Retinal pigment epithelial cell (primary cell): Measurements from ENCODE around the gene BICRAL.
"Not testable (repeated sequence)": the region's sequence is repeated elsewhere in the genome, so short reads cannot be mapped to it uniquely, and the experiment has no call there.

Source experiments
- DNase-seq: peaks from one replicate; pipeline ENCODE4 v3.0.0-alpha.2; 2010; ENCODE audit warnings: low read depth
- H3K4me3 ChIP-seq: 2 replicates; pipeline ENCODE4 v1.5.1; 2011; ENCODE audit warnings: mild to moderate bottlenecking, low read length, control low read depth, moderate library complexity
- TF ChIP-seq, protein P1 (sequence below): conservative IDR thresholded peaks from 2 replicates; pipeline ENCODE4 v1.5.1; 2011; ENCODE audit warnings: low read depth, low read length, control low read depth, inconsistent platforms

Gene BICRAL

GRCh38 chr6:42796171-42796570 is 14.3 kb downstream of the BICRAL start:
- TF ChIP-seq, protein P1, sequence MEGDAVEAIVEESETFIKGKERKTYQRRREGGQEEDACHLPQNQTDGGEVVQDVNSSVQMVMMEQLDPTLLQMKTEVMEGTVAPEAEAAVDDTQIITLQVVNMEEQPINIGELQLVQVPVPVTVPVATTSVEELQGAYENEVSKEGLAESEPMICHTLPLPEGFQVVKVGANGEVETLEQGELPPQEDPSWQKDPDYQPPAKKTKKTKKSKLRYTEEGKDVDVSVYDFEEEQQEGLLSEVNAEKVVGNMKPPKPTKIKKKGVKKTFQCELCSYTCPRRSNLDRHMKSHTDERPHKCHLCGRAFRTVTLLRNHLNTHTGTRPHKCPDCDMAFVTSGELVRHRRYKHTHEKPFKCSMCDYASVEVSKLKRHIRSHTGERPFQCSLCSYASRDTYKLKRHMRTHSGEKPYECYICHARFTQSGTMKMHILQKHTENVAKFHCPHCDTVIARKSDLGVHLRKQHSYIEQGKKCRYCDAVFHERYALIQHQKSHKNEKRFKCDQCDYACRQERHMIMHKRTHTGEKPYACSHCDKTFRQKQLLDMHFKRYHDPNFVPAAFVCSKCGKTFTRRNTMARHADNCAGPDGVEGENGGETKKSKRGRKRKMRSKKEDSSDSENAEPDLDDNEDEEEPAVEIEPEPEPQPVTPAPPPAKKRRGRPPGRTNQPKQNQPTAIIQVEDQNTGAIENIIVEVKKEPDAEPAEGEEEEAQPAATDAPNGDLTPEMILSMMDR = no peak
- no peak for DNase-seq
- no peak overlapping the region for H3K4me3 ChIP-seq

DNA sequence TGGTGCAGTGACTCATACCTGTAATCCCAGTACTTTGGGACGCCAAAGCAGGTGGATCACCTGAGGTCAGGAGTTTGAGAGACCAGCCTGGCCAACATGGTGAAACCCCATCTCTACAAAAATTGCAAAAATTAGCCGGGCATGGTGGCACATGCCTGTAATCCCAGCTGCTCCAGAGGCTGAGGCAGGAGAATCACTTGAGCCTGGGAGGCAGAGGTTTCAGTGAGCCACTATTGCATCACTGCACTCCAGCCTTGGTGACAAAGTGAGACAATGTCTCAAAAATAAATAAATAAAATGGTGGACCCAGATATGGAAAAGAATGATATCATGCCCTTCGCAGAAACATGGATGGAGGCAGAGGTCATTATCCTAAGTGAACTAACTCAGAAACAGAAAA is 15.8 kb downstream of the BICRAL start:
- not testable (repeated sequence) for DNase-seq, H3K4me3 ChIP-seq

GRCh38 chr6:42805297-42805861 is 23.5 kb downstream of the BICRAL start:
- no peak overlapping the region for H3K4me3 ChIP-seq
- TF ChIP-seq, protein P1 = no peak
- no peak for DNase-seq

- H3K4me3 ChIP-seq, DNase-seq: not testable (repeated sequence)
These were observed 24.5 kb downstream of the BICRAL start for GRCh38 chr6:42806359-42806758.

- no peak overlapping the region for H3K4me3 ChIP-seq
- TF ChIP-seq, protein P1 = no peak
- DNase-seq = no peak
These were observed 26.9 kb downstream of the BICRAL start for GRCh38 chr6:42808492-42809483.

DNA sequence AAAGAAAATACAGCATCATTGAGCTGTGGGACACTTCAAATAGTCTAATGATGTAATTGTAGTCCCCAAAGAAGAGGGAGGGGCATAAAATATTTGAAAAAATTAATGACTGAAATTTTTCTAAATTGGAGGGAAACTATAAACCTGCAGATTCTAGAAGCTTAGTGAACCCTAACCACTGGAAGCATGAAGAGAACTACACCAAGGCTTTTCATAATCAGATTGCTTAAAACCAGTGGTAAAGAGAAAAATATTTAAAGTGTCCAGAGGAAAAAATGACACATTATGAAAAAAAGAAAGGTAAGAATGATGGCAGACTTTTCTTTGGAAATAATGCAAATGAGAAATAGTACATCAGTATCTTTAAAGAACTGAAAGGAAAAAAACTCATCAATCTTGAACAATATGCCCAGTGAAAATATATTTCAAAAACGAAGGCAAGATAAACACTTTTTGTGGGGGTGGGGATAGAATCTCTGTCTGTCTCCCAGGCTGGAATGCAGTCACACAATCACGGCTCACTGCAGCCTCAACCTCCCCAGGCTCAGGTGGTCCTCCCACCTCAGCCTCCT is 31.3 kb downstream of the BICRAL start:
- H3K4me3 ChIP-seq = no peak overlapping the region

DNA sequence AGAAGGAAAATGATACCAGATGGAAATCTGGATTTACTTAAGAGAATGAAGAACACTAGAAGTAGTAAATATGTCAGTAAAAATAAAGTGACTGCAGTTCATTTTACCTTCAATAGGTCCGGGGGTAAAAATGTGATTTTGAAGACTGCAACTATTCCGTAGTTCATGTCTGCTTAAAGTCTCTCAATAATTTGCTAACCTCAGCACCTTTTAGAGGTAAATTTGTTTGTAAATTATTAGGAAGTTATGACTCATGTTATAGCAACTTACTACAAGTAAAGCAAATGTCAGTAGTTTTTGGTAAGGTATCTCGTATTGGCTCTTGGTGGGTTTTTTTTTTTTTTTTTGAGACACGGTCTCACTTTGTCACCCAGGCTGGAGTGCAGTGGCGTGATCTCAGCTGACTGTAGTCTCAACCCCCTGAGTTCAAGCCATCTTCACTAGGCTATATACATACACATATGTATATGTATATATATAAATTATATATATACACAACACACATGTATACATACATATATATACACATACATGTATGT is 32.1 kb downstream of the BICRAL start:
- TF ChIP-seq, protein P1 = no peak
- DNase-seq = no peak
- no peak overlapping the region for H3K4me3 ChIP-seq

More for the DNA sequence above, 31.3 kb downstream of the BICRAL start:
- TF ChIP-seq, protein P1 = no peak
- no peak for DNase-seq

DNA sequence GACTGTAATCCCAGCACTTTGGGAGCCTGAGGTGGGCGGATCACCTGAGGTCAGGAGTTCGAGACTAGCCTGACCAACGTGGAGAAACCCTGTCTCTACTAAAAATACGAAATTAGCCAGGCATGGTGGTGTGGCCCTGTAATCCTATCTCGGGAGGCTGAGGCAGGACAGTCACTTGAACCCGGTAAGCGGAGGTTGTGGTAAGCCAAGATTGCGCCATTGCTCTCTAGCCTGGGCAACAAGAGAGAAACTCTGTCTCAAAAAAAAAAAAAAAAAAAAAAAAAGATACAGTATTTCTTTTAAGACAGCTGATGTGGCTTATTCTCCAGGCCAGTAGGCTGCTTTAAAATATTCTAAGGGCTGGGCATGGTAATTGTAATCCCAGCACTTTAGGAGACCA is 33.9 kb downstream of the BICRAL start:
- H3K4me3 ChIP-seq, DNase-seq: not testable (repeated sequence)
